GM12878 (cell line): ENCODE measurements around the gene PRKN. TPM values are rescaled to one million over a fixed set of nuclear protein-coding genes. Genes with fewer than 3 reads are reported as not detected.

ENCODE experiments used
- ATAC-seq: fragments of 200-7000 bp; cut with Tn5 transposase; 3 replicates; pipeline ENCODE4 v1.9.1; 2020; ENCODE audit warnings: mild to moderate bottlenecking, moderate library complexity
- BruUV-seq: library from RNA; stranded (reverse); fragments of 400-500 nt; replicated peaks from 2 replicates; lab custom pipeline; 2021; lab: Mats Ljungman, UMichigan
- CTCF ChIA-PET: fragments of 300-600 bp; sonication (Branson Sonifier 250); formaldehyde crosslinking; extraction: SDS; loops from one replicate; lab custom pipeline; 2021; ENCODE audit warnings: inconsistent platforms; lab: Yijun Ruan, JAX
- POLR2A ChIA-PET: fragments of 350-600 bp; formaldehyde crosslinking; extraction: SDS; loops from one replicate; lab custom pipeline; 2021; ENCODE audit warnings: inconsistent platforms; lab: Charles Lee
- RAD21 ChIA-PET: fragments of 300-600 bp; sonication (Branson Sonifier 250); formaldehyde crosslinking; loops from one replicate; lab custom pipeline; 2023; ENCODE audit warnings: antibody characterized with exemption; ENCODE audit not compliant: unreplicated experiment; lab: Charles Lee
- SMC1A ChIA-PET: fragments of 300-600 bp; sonication (Branson Sonifier 250); formaldehyde crosslinking; loops from one replicate; lab custom pipeline; 2023; ENCODE audit not compliant: unreplicated experiment, uncharacterized antibody; lab: Charles Lee
- DNase-seq: peaks from one replicate; pipeline ENCODE4 v3.0.0-alpha.2; 2011; ENCODE audit warnings: low read depth, low spot score
- FAIRE-seq: peaks from 3 replicates; lab custom pipeline; 2011; peaks lifted over from hg19 to GRCh38; lab: Jason Lieb, UNC
- H2AFZ ChIP-seq: 2 replicates; pipeline ENCODE4 v1.6.0; 2011; ENCODE audit warnings: low read depth, low read length, control low read depth; ENCODE audit not compliant: control insufficient read depth
- H3K27ac ChIP-seq: 2 replicates; pipeline ENCODE4 v1.5.1; 2011; ENCODE audit warnings: control low read depth; ENCODE audit not compliant: control insufficient read depth, insufficient read depth
- H3K27me3 ChIP-seq, 2 experiments: replicated peaks in 1 of 2; 2 replicates each; pipeline versions ENCODE4 v1.6.0 to v1.6.1; 2011; ENCODE audit warnings: low read length in 1 of 2; ENCODE audit not compliant: control insufficient read depth in 2 of 2, insufficient read depth in 2 of 2
- H3K36me3 ChIP-seq, 2 experiments: 2 replicates each; pipeline ENCODE4 v1.5.1; 2011; ENCODE audit warnings: low read length in 1 of 2; ENCODE audit not compliant: control insufficient read depth in 2 of 2, insufficient read depth in 2 of 2
- H3K4me1 ChIP-seq: 2 replicates; pipeline ENCODE4 v1.6.1; 2011; ENCODE audit warnings: mild to moderate bottlenecking, low read length, moderate library complexity, mixed read lengths; ENCODE audit not compliant: control insufficient read depth, insufficient read depth
- H3K4me2 ChIP-seq: 2 replicates; pipeline ENCODE4 v1.6.0; 2011; ENCODE audit warnings: control low read depth; ENCODE audit not compliant: control insufficient read depth, insufficient read depth
- H3K4me3 ChIP-seq: fragments of 200-600 bp; sonication (generic); 2 replicates; pipeline ENCODE4 v1.5.1; 2016
- H3K79me2 ChIP-seq: 2 replicates; pipeline ENCODE4 v1.6.0; 2011; ENCODE audit warnings: low read length; ENCODE audit not compliant: control insufficient read depth, insufficient read depth
- H3K9ac ChIP-seq: 2 replicates; pipeline ENCODE4 v1.8.0; 2011; ENCODE audit warnings: low read length, control low read depth, mixed read lengths; ENCODE audit not compliant: control insufficient read depth, insufficient read depth
- H3K9me3 ChIP-seq: replicated peaks from 3 replicates; pipeline ENCODE4 v1.5.1; 2011; ENCODE audit warnings: mild to moderate bottlenecking, low read length; ENCODE audit not compliant: control insufficient read depth, insufficient read depth
- H4K20me1 ChIP-seq: 2 replicates; pipeline ENCODE4 v1.6.0; 2011; ENCODE audit not compliant: control insufficient read depth, insufficient read depth
- ASH2L ChIP-seq: fragments of 300-600, 200-600 bp; sonication (generic); IDR thresholded peaks from 2 replicates; pipeline ENCODE4 v1.6.1; 2017; ENCODE audit warnings: low read depth, mild to moderate bottlenecking, borderline replicate concordance
- ATF7 ChIP-seq: fragments of 450-650 bp; IDR thresholded peaks from 2 replicates; pipeline ENCODE4 v1.6.1; 2016; ENCODE audit warnings: low read depth, mild to moderate bottlenecking
- CHD2 ChIP-seq: IDR thresholded peaks from 2 replicates; pipeline ENCODE4 v1.6.1; 2011; ENCODE audit warnings: low read depth, low read length, improper control_type of control experiment, borderline replicate concordance
- CHD4 ChIP-seq: fragments of 200-600 bp; sonication (generic); IDR thresholded peaks from 2 replicates; pipeline ENCODE4 v1.6.1; 2016; ENCODE audit warnings: mild to moderate bottlenecking
- ETV6 ChIP-seq, 2 experiments: fragments of 450-650 bp in 1 of 2; IDR thresholded peaks in 1 of 2; conservative IDR thresholded peaks in 1 of 2; 2 replicates each; pipeline ENCODE4 v1.6.1; 2014; ENCODE audit warnings: antibody characterized with exemption in 1 of 2, borderline replicate concordance in 1 of 2, low read depth in 1 of 2, mild to moderate bottlenecking in 1 of 2, moderate library complexity in 1 of 2
- HDAC2 ChIP-seq: fragments of 200-600 bp; sonication (generic); IDR thresholded peaks from 2 replicates; pipeline ENCODE4 v1.6.1; 2017
- HDAC6 ChIP-seq: fragments of 200-600 bp; sonication (generic); IDR thresholded peaks from one replicate; pipeline ENCODE4 v1.8.0; 2017; ENCODE audit warnings: antibody characterized with exemption; ENCODE audit not compliant: unreplicated experiment
- IRF5 ChIP-seq: fragments of 450-650 bp; IDR thresholded peaks from 2 replicates; pipeline ENCODE4 v1.6.1; 2017; ENCODE audit warnings: borderline replicate concordance
- JUNB ChIP-seq: IDR thresholded peaks from 2 replicates; pipeline ENCODE4 v1.6.1; 2016; ENCODE audit warnings: antibody characterized with exemption, mild to moderate bottlenecking
- KDM1A ChIP-seq: fragments of 200-600 bp; sonication (generic); IDR thresholded peaks from 2 replicates; pipeline ENCODE4 v1.6.1; 2016; ENCODE audit warnings: borderline replicate concordance
- MEF2A ChIP-seq: IDR thresholded peaks from 2 replicates; pipeline ENCODE4 v1.6.1; 2011; ENCODE audit warnings: low read depth, mild to moderate bottlenecking, low read length, moderate library complexity; ENCODE audit not compliant: insufficient read depth
- NBN ChIP-seq: fragments of 450-650 bp; IDR thresholded peaks from 2 replicates; pipeline ENCODE4 v1.6.1; 2016
- NFXL1 ChIP-seq: fragments of 450-650 bp; IDR thresholded peaks from 2 replicates; pipeline ENCODE4 v1.6.1; 2017; ENCODE audit warnings: antibody characterized with exemption, mild to moderate bottlenecking, borderline replicate concordance
- RAD51 ChIP-seq: fragments of 450-650 bp; IDR thresholded peaks from 2 replicates; pipeline ENCODE4 v1.6.1; 2016; ENCODE audit warnings: moderate library complexity, mild to moderate bottlenecking, inconsistent platforms
- SREBF2 ChIP-seq: IDR thresholded peaks from 2 replicates; pipeline ENCODE4 v1.6.1; 2012; ENCODE audit warnings: mild to moderate bottlenecking, low read length
- TCF3 ChIP-seq: IDR thresholded peaks from 2 replicates; pipeline ENCODE4 v1.6.1; 2012; ENCODE audit warnings: low read depth, mild to moderate bottlenecking, low read length, borderline replicate concordance; ENCODE audit not compliant: insufficient read depth
- ZNF207 ChIP-seq: fragments of 450-650 bp; IDR thresholded peaks from 2 replicates; pipeline ENCODE4 v1.6.1; 2014; ENCODE audit warnings: antibody characterized with exemption, mild to moderate bottlenecking, borderline replicate concordance
- WGBS: methylation state at CpG from one replicate; pipeline ENCODE4 v1.1.6; 2016; ENCODE audit warnings: low lambda C conversion rate; ENCODE audit not compliant: insufficient replicate concordance, insufficient coverage; ENCODE audit errors: missing lambda C conversion rate; 5-methylcytosine and 5-hydroxymethylcytosine counted together
- in situ Hi-C: fragments of 300-500 bp; cut with MboI; formaldehyde crosslinking; loops from 9 replicates; pipeline ENCODE4 v1.14.3; 2018; ENCODE audit warnings: mixed read lengths
- intact Hi-C: fragments of 100-400 bp; cut with micrococcal nuclease; formaldehyde crosslinking; loops from one replicate; pipeline ENCODE4 v1.14.2; 2022; ENCODE audit not compliant: unreplicated experiment
- polyA plus RNA-seq, 11 experiments: library from polyadenylated mRNA; depleted of rRNA in 4 of 11; unstranded in 6 of 11; stranded (reverse) in 5 of 11; fragments of >200 nt; fragmentation: Nextera tagmentation in 4 of 11; fragmentation: Illumina TruSeq in 1 of 11; extraction: Ambion mirVana in 4 of 11; extraction: Trizol in 1 of 11; gene quantifications; 1 replicate in 1 of 11; 2 replicates in 10 of 11; pipeline versions ENCODE4 v1.2.1 to v1.2.3, GENCODE V29; 2011 to 2016; ENCODE audit warnings: inconsistent platforms in 2 of 11, missing spikeins in 2 of 11, low read depth in 1 of 11
- total RNA-seq, 4 experiments: library from RNA; depleted of rRNA in 3 of 4; stranded (reverse); fragments of >200 nt in 3 of 4; fragmentation: Illumina TruSeq in 1 of 4; extraction: Trizol in 1 of 4; gene quantifications; 2 replicates each; pipeline versions ENCODE4 v1.2.1 to v1.2.3, GENCODE V29; 2013 to 2021
- TF ChIP-seq, protein P1 (sequence below): fragments of 150-350 bp; IDR thresholded peaks from 2 replicates; pipeline ENCODE4 v1.6.1; 2016; ENCODE audit warnings: low read depth, low read length

PRKN gene
- total and polyA plus RNA-seq, 10 of the 15 experiments (the other 5 are each of a cell fraction or from before 2014, with no cell fraction given), result 0.06 to 0.09 TPM; not detected in 8

DNA sequence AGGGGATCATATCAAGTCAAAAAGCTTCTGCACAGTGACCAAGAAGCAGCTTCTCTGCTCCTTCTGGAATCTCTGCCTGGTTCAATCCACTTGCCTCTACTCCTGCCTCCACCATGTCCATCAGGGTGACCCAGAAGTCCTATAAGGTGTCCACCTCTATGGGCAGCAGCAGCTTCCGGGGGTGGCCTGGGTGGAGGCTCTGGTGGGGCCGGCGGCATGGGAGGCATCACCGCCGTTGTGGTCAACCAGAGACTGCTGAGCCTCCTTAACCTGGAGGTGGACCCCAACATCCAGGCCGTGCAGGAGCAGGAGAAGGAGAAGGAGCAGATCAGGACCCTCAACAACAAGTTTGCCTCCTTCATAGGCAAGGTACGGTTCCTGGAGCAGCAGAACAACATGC, 159.3 kb downstream of the PRKN start:
- RAD21 ChIA-PET, result no interaction called here
- TF ChIP-seq HDAC6 (no peak), KDM1A (no peak), ETV6 (conservative IDR thresholded peaks at IDR 0.05 in 1 of 2, IDR thresholded peaks at IDR 0.05 in 1 of 2; ENCODE audit: borderline replicate concordance in 1 of 2, low read depth in 1 of 2) (no peak), RAD51 (no peak), HDAC2 (no peak), IRF5 (no peak), MEF2A (no peak), ZNF207 (no peak), ATF7 (no peak), JUNB (no peak), ASH2L (no peak), NBN (no peak), CHD2 (no peak), SREBF2 (no peak), TCF3 (no peak), CHD4 (no peak), NFXL1 (no peak)
- TF ChIP-seq, protein P1, sequence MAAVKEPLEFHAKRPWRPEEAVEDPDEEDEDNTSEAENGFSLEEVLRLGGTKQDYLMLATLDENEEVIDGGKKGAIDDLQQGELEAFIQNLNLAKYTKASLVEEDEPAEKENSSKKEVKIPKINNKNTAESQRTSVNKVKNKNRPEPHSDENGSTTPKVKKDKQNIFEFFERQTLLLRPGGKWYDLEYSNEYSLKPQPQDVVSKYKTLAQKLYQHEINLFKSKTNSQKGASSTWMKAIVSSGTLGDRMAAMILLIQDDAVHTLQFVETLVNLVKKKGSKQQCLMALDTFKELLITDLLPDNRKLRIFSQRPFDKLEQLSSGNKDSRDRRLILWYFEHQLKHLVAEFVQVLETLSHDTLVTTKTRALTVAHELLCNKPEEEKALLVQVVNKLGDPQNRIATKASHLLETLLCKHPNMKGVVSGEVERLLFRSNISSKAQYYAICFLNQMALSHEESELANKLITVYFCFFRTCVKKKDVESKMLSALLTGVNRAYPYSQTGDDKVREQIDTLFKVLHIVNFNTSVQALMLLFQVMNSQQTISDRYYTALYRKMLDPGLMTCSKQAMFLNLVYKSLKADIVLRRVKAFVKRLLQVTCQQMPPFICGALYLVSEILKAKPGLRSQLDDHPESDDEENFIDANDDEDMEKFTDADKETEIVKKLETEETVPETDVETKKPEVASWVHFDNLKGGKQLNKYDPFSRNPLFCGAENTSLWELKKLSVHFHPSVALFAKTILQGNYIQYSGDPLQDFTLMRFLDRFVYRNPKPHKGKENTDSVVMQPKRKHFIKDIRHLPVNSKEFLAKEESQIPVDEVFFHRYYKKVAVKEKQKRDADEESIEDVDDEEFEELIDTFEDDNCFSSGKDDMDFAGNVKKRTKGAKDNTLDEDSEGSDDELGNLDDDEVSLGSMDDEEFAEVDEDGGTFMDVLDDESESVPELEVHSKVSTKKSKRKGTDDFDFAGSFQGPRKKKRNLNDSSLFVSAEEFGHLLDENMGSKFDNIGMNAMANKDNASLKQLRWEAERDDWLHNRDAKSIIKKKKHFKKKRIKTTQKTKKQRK, result no peak
- TF ChIP-seq, all 136 proteins: peak for 0
- intact Hi-C loops (no loop called here), in situ Hi-C loops (no loop called here)
- no peak overlapping the region for H2AFZ ChIP-seq
- ChIA-PET POLR2A (no interaction called here), SMC1A (no interaction called here), CTCF (interaction anchor here (0.7 kb wide), 1 partner anchor 170 kb away, joined by 3 read pairs; no protein-coding TSS in a partner anchor)
- no peak for FAIRE-seq
- WGBS, result 29% methylated on average over 7 of the region's 7 CpGs
- no peak overlapping the region for H3K9ac ChIP-seq
- BruUV-seq, result no TSS peak
- H3K36me3 ChIP-seq, result no peaks in the 10 kb centered on the region
- no peak for ATAC-seq
- no peak overlapping the region for H3K27ac ChIP-seq
- DNase-seq, result no peak
- H3K9me3 ChIP-seq, result no peaks in the 10 kb centered on the region
- no peaks in the 10 kb centered on the region for H3K79me2 ChIP-seq
- H3K27me3 ChIP-seq, result no peaks in the 10 kb centered on the region
- H3K4me3 ChIP-seq, result no peak overlapping the region
- H3K4me2 ChIP-seq, result no peak overlapping the region
- no peaks in the 10 kb centered on the region for H4K20me1 ChIP-seq
- H3K4me1 ChIP-seq, result no peaks in the 10 kb centered on the region
